NCI-H187 (cell line): Measurements from ENCODE around the gene GPX8.

Experiments used
- DNase-seq, 2 experiments: peaks; one replicate each; lab custom pipeline; 2025; lab: John Stamatoyannopoulos, UW

GPX8 gene

GRCh38 chr5:55159763-55160492, at the start of gene GPX8:
TSS of gene GPX8 (plus strand) at chr5:55160171. CDS start at chr5:55160193, 22 bp downstream.
- peak; percentile 11 to 49 for DNase-seq

GRCh38 chr5:55110217-55110616, 49.8 kb upstream of the GPX8 start:
- no peak for DNase-seq

GRCh38 chr5:55113327-55113726, 46.6 kb upstream of the GPX8 start:
- DNase-seq: no peak

- no peak for DNase-seq
These were observed 45.9 kb upstream of the GPX8 start for GRCh38 chr5:55114061-55114460.

- DNase-seq: no peak
These were observed 36.6 kb upstream of the GPX8 start for GRCh38 chr5:55123365-55123764.

- DNase-seq: no peak
These were observed 25.8 kb upstream of the GPX8 start for GRCh38 chr5:55134053-55134722.

GRCh38 chr5:55136521-55136920, 23.4 kb upstream of the GPX8 start:
- DNase-seq: no peak

GRCh38 chr5:55140908-55141665, 18.9 kb upstream of the GPX8 start:
- DNase-seq: no peak

- no peak for DNase-seq
These were observed 17.9 kb upstream of the GPX8 start for GRCh38 chr5:55141945-55142690.

- DNase-seq: no peak
These were observed 16.3 kb upstream of the GPX8 start for GRCh38 chr5:55143624-55144023.

GRCh38 chr5:55146080-55146479, 13.9 kb upstream of the GPX8 start:
- DNase-seq: no peak

GRCh38 chr5:55146543-55147151, 13.3 kb upstream of the GPX8 start:
- peak; percentile 86 to 91 for DNase-seq

- no peak for DNase-seq
These were observed 10.6 kb upstream of the GPX8 start for GRCh38 chr5:55149308-55149795.

- DNase-seq: no peak
These were observed 7.8 kb upstream of the GPX8 start for GRCh38 chr5:55151923-55152842.

- DNase-seq: no peak
These were observed 5.1 kb upstream of the GPX8 start for GRCh38 chr5:55154873-55155272.

- no peak for DNase-seq
These were observed 680 bp downstream of the GPX8 start for GRCh38 chr5:55160493-55161209.

GRCh38 chr5:55162666-55163065, 2.7 kb downstream of the GPX8 start:
- no peak for DNase-seq

- DNase-seq: no peak
These were observed 11.5 kb downstream of the GPX8 start for GRCh38 chr5:55171471-55171870.

- peak; percentile 45 to 60 for DNase-seq
These were observed 12.3 kb downstream of the GPX8 start for GRCh38 chr5:55172051-55172899.
